ENCODE measurements around the gene ELP2. TPM values are rescaled to one million over a fixed set of nuclear protein-coding genes. Genes with fewer than 3 reads are reported as not detected.

The ELP2 gene
- total and polyA plus RNA-seq, 4 donors, result 27.3 to 78.1 (median 50.9) TPM

DNA sequence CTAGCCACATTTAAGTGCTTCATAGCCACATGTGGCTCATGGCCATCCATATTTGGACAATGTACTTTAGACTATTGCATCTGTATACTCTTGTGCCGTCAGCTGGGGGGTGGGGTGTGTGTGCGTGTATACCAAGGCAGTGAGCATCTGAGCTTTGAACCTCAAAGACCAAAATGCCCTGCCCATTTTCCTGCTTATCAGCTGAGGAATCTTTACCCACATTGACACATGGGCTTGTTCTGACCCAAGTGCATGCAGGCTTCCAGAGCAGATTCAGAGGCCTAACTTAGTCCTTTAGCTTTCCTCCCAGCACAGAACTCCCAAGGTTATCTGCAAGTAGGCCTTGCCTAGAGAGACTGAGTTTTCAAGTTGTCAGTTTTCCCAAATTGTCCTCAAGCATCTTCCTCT, 46.5 kb downstream of the ELP2 start:
- Histone ChIP-seq H3K4me1 (ENCODE audit: control insufficient read depth in 4 of 4, insufficient read depth in 4 of 4, low read length in 3 of 4) (peaks cover 2 to 35% (median 14%) of the 10 kb centered on the region in 4 donors), H3K9me3 (ENCODE audit: control insufficient read depth in 4 of 4, low read length in 3 of 4) (no peaks in the 10 kb centered on the region), H3K27ac (ENCODE audit: low read depth in 1 of 2, low read length in 2 of 2) (peak overlapping the region; percentile 76 to 92), H3K4me3 (ENCODE audit: low read depth in 1 of 3, low read length in 3 of 3) (no peak overlapping the region), H3K9ac (ENCODE audit: low read depth in 1 of 2, low read length in 2 of 2) (peak overlapping the region in 1 of 2 donors; percentile 59), H3K36me3 (ENCODE audit: control insufficient read depth in 4 of 4, insufficient read depth in 3 of 4, low read depth in 1 of 4, low read length in 3 of 4) (peaks cover 7 to 22% (median 19%) of the 10 kb centered on the region in 4 donors), H3K27me3 (ENCODE audit: control insufficient read depth in 4 of 4, insufficient read depth in 4 of 4, low read length in 3 of 4) (no peaks in the 10 kb centered on the region)
- TF ChIP-seq, protein P1, sequence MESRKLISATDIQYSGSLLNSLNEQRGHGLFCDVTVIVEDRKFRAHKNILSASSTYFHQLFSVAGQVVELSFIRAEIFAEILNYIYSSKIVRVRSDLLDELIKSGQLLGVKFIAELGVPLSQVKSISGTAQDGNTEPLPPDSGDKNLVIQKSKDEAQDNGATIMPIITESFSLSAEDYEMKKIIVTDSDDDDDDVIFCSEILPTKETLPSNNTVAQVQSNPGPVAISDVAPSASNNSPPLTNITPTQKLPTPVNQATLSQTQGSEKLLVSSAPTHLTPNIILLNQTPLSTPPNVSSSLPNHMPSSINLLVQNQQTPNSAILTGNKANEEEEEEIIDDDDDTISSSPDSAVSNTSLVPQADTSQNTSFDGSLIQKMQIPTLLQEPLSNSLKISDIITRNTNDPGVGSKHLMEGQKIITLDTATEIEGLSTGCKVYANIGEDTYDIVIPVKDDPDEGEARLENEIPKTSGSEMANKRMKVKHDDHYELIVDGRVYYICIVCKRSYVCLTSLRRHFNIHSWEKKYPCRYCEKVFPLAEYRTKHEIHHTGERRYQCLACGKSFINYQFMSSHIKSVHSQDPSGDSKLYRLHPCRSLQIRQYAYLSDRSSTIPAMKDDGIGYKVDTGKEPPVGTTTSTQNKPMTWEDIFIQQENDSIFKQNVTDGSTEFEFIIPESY (IDR thresholded peaks at IDR 0.05), result peak; percentile 90
- TF ChIP-seq SP1 (IDR thresholded peaks at IDR 0.05) (peak; percentile 99), RAD21 (IDR thresholded peaks at IDR 0.05) (peak; percentile 61 to 64), JUND (IDR thresholded peaks at IDR 0.05) (peak; percentile 82 to 92), GABPA (IDR thresholded peaks at IDR 0.05 in 1 of 2, conservative IDR thresholded peaks at IDR 0.05 in 1 of 2) (peak; percentile 4 to 61), EGR1 (IDR thresholded peaks at IDR 0.05; ENCODE audit: low read depth in 2 of 2) (peak in 1 of 2 donors; percentile 60), NR2F2 (IDR thresholded peaks at IDR 0.05) (peak; percentile 29), HNF4G (IDR thresholded peaks at IDR 0.05) (peak; percentile 99), HNF4A (conservative IDR thresholded peaks at IDR 0.05) (peak; percentile 99), TAF1 (conservative IDR thresholded peaks at IDR 0.05) (no peak), YY1 (IDR thresholded peaks at IDR 0.05) (peak; percentile 92), FOXA2 (IDR thresholded peaks at IDR 0.05) (peak; percentile 81), RXRA (IDR thresholded peaks at IDR 0.05) (peak; percentile 89 to 95), FOXA1 (IDR thresholded peaks at IDR 0.05) (peak; percentile 88)
- TF ChIP-seq, protein P2, sequence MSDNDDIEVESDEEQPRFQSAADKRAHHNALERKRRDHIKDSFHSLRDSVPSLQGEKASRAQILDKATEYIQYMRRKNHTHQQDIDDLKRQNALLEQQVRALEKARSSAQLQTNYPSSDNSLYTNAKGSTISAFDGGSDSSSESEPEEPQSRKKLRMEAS (IDR thresholded peaks at IDR 0.05), result peak; percentile 94
- TF ChIP-seq, protein P3, sequence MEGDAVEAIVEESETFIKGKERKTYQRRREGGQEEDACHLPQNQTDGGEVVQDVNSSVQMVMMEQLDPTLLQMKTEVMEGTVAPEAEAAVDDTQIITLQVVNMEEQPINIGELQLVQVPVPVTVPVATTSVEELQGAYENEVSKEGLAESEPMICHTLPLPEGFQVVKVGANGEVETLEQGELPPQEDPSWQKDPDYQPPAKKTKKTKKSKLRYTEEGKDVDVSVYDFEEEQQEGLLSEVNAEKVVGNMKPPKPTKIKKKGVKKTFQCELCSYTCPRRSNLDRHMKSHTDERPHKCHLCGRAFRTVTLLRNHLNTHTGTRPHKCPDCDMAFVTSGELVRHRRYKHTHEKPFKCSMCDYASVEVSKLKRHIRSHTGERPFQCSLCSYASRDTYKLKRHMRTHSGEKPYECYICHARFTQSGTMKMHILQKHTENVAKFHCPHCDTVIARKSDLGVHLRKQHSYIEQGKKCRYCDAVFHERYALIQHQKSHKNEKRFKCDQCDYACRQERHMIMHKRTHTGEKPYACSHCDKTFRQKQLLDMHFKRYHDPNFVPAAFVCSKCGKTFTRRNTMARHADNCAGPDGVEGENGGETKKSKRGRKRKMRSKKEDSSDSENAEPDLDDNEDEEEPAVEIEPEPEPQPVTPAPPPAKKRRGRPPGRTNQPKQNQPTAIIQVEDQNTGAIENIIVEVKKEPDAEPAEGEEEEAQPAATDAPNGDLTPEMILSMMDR (IDR thresholded peaks at IDR 0.05; ENCODE audit: low read depth, low read length, missing input control), result no peak
- TF ChIP-seq, protein P4, sequence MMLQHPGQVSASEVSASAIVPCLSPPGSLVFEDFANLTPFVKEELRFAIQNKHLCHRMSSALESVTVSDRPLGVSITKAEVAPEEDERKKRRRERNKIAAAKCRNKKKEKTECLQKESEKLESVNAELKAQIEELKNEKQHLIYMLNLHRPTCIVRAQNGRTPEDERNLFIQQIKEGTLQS (IDR thresholded peaks at IDR 0.05), result peak; percentile 91
- TF ChIP-seq, protein P5, sequence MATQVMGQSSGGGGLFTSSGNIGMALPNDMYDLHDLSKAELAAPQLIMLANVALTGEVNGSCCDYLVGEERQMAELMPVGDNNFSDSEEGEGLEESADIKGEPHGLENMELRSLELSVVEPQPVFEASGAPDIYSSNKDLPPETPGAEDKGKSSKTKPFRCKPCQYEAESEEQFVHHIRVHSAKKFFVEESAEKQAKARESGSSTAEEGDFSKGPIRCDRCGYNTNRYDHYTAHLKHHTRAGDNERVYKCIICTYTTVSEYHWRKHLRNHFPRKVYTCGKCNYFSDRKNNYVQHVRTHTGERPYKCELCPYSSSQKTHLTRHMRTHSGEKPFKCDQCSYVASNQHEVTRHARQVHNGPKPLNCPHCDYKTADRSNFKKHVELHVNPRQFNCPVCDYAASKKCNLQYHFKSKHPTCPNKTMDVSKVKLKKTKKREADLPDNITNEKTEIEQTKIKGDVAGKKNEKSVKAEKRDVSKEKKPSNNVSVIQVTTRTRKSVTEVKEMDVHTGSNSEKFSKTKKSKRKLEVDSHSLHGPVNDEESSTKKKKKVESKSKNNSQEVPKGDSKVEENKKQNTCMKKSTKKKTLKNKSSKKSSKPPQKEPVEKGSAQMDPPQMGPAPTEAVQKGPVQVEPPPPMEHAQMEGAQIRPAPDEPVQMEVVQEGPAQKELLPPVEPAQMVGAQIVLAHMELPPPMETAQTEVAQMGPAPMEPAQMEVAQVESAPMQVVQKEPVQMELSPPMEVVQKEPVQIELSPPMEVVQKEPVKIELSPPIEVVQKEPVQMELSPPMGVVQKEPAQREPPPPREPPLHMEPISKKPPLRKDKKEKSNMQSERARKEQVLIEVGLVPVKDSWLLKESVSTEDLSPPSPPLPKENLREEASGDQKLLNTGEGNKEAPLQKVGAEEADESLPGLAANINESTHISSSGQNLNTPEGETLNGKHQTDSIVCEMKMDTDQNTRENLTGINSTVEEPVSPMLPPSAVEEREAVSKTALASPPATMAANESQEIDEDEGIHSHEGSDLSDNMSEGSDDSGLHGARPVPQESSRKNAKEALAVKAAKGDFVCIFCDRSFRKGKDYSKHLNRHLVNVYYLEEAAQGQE (IDR thresholded peaks at IDR 0.05), result peak; percentile 92
- WGBS, result 27% methylated on average over 2 of the region's 2 CpGs
- peak; percentile 65 for DNase-seq (ENCODE audit: low spot score)

Data from liver (tissue), 9 donors.